GM12875 (cell line): Measurements from ENCODE around the gene TPRN.

ENCODE experiments used
- H3K4me3 ChIP-seq: one replicate; pipeline ENCODE4 v1.5.1; 2011; ENCODE audit warnings: low read depth, low read length, control low read depth
- CTCF ChIP-seq: IDR thresholded peaks from 2 replicates; pipeline ENCODE4 v1.5.1; 2011; ENCODE audit warnings: low read depth, mild to moderate bottlenecking, control low read depth, inconsistent platforms, low read length, moderate library complexity, borderline replicate concordance; ENCODE audit not compliant: insufficient read depth

The TPRN gene

GRCh38 chr9:137143459-137143858 lies 57.1 kb downstream of the TPRN start:
- H3K4me3 ChIP-seq: no peak overlapping the region
- TF ChIP-seq CTCF: no peak

- no peak overlapping the region for H3K4me3 ChIP-seq
- TF ChIP-seq CTCF: no peak
Measured at GRCh38 chr9:137141976-137142936, 58.3 kb downstream of the TPRN start.
